ENCODE data around the gene DDX27.

DDX27 gene

GRCh38 chr20:49245921-49246740, 26.9 kb downstream of the DDX27 start:
- no peak overlapping the region for H3K27ac Mint-ChIP-seq (ENCODE audit: low read depth)
- peaks cover 9% of the 10 kb centered on the region for H3K4me1 Mint-ChIP-seq
- no peaks in the 10 kb centered on the region for H3K9me3 Mint-ChIP-seq
- ATAC-seq (replicated peaks; ENCODE audit: extremely low read depth, poor library complexity, severe bottlenecking) (peak; percentile 66), DNase-seq (ENCODE audit: low spot score in 2 of 2) (no peak)
- H3K27me3 Mint-ChIP-seq: no peaks in the 10 kb centered on the region
- peaks cover 76% of the 10 kb centered on the region for H3K36me3 Mint-ChIP-seq (ENCODE audit: insufficient read depth)
- H3K4me3 Mint-ChIP-seq: no peak overlapping the region

- H3K27ac Mint-ChIP-seq (ENCODE audit: low read depth): no peak overlapping the region
- peaks cover 78% of the 10 kb centered on the region for H3K36me3 Mint-ChIP-seq (ENCODE audit: insufficient read depth)
- H3K27me3 Mint-ChIP-seq: no peaks in the 10 kb centered on the region
- no peaks in the 10 kb centered on the region for H3K9me3 Mint-ChIP-seq
- ATAC-seq (replicated peaks; ENCODE audit: extremely low read depth, poor library complexity, severe bottlenecking) (no peak), DNase-seq (ENCODE audit: low spot score in 2 of 2) (no peak)
- peaks cover 9% of the 10 kb centered on the region for H3K4me1 Mint-ChIP-seq
- no peak overlapping the region for H3K4me3 Mint-ChIP-seq
Measured at GRCh38 chr20:49247169-49247723, 28.0 kb downstream of the DDX27 start.

DNA sequence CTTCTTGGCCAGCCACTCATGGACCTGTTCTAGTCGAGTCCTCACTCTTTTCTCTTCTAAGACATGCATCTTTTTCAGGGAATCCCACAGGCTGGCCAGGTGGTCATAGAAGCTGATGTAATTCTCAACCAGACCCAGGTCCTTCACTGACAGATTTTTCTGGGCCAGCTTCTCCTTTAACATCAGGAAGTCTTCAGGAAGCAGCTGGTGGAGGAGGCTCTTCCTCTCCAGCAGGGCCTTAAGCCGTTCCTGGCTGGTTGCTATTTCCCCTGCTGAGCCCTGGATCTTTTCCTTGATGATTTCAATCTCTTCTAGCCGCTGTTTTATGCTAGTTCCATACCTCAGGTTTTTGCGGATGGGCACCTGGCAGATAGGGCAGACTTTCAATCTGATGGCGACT, 28.6 kb downstream of the DDX27 start:
- no peak for DNase-seq (ENCODE audit: low spot score in 2 of 2)
- H3K27me3 Mint-ChIP-seq: no peaks in the 10 kb centered on the region
- H3K27ac Mint-ChIP-seq (ENCODE audit: low read depth): no peak overlapping the region
- H3K36me3 Mint-ChIP-seq (ENCODE audit: insufficient read depth): peaks cover 79% of the 10 kb centered on the region
- no peak for ATAC-seq (replicated peaks; ENCODE audit: extremely low read depth, poor library complexity, severe bottlenecking)
- H3K4me1 Mint-ChIP-seq: peaks cover 9% of the 10 kb centered on the region
- no peak overlapping the region for H3K4me3 Mint-ChIP-seq
- H3K9me3 Mint-ChIP-seq: no peaks in the 10 kb centered on the region

- Mint-ChIP-seq H3K27ac (ENCODE audit: low read depth) (no peak overlapping the region), H3K4me3 (no peak overlapping the region), H3K9me3 (no peaks in the 10 kb centered on the region), H3K4me1 (peaks cover 9% of the 10 kb centered on the region), H3K27me3 (no peaks in the 10 kb centered on the region), H3K36me3 (ENCODE audit: insufficient read depth) (peaks cover 79% of the 10 kb centered on the region)
- DNase-seq (ENCODE audit: low spot score in 2 of 2) (no peak), ATAC-seq (replicated peaks; ENCODE audit: extremely low read depth, poor library complexity, severe bottlenecking) (no peak)
Measured at GRCh38 chr20:49248301-49248700, 29.1 kb downstream of the DDX27 start.

GRCh38 chr20:49248879-49249665, 29.9 kb downstream of the DDX27 start:
- no peak for ATAC-seq (replicated peaks; ENCODE audit: extremely low read depth, poor library complexity, severe bottlenecking)
- Mint-ChIP-seq H3K27ac (ENCODE audit: low read depth) (no peak overlapping the region), H3K4me3 (no peak overlapping the region), H3K27me3 (no peaks in the 10 kb centered on the region), H3K9me3 (no peaks in the 10 kb centered on the region), H3K4me1 (peaks cover 9% of the 10 kb centered on the region), H3K36me3 (ENCODE audit: insufficient read depth) (peaks cover 78% of the 10 kb centered on the region)
- no peak for DNase-seq (ENCODE audit: low spot score in 2 of 2)

DNA sequence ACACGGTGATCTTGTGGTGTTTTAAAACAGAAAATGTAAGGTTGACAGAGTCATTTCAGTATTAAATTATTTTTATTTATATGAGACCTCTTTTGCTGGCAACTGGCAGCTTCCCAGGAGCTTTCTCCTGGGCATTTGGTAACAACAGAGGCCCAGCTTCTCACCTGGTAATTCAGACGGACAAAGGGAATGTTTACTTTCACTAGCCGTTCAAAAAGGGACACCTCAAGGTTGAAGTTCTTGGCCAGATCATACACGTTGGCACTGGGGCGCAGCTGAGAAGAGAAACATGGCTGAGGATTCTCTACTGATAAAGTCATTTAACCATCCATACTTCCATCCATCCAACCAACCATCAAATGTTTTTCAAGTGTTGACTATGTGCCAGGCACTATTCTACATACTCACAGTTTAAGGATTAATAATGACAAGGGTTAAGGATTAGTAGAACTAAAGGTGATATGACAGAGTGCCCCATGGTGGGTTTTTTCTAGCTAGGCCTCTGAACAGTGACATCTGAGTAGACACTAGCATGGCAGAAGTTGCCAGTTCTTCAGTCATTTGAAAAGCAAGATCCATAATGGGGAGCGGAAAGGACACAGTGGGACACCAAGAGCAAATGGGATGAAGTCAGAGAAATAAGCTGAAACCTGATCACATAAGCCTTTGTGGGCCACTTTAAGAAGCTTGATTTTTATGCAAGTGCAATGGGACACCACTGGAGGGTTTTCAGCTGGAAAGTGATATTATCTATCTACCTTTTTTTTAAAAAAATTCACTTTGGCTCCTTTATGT, 33.5 kb downstream of the DDX27 start:
- H3K9me3 Mint-ChIP-seq: no peaks in the 10 kb centered on the region
- H3K4me1 Mint-ChIP-seq: no peaks in the 10 kb centered on the region
- DNase-seq (ENCODE audit: low spot score in 2 of 2): no peak
- no peak overlapping the region for H3K4me3 Mint-ChIP-seq
- H3K27ac Mint-ChIP-seq (ENCODE audit: low read depth): no peak overlapping the region
- no peaks in the 10 kb centered on the region for H3K27me3 Mint-ChIP-seq
- ATAC-seq (replicated peaks; ENCODE audit: extremely low read depth, poor library complexity, severe bottlenecking): no peak
- H3K36me3 Mint-ChIP-seq (ENCODE audit: insufficient read depth): peaks cover 93% of the 10 kb centered on the region

- Mint-ChIP-seq H3K27me3 (no peaks in the 10 kb centered on the region), H3K36me3 (ENCODE audit: insufficient read depth) (peaks cover 95% of the 10 kb centered on the region), H3K9me3 (no peaks in the 10 kb centered on the region), H3K4me1 (no peaks in the 10 kb centered on the region), H3K4me3 (no peak overlapping the region), H3K27ac (ENCODE audit: low read depth) (no peak overlapping the region)
- DNase-seq (ENCODE audit: low spot score in 2 of 2) (no peak), ATAC-seq (replicated peaks; ENCODE audit: extremely low read depth, poor library complexity, severe bottlenecking) (no peak)
Measured at GRCh38 chr20:49256261-49256660, 37.0 kb downstream of the DDX27 start.

DNA sequence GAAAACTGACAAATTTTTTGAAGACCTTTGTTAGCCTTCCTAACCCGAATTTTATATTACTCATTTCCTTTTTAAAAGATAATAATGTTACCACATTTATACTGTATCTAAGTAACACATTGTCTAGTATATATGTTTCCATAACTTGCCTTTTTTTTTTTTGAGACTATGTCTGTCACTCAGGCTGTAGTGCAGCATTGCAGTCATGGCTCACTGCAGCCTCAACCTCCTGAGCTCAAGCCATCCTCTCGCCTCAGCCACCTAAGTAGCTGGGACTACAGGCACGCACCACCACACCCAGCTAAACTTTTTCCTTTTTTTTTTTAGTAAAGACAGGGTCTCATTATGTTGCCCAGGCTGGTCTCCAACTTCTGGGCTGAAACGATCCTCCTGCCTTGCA, 40.1 kb downstream of the DDX27 start:
- DNase-seq (ENCODE audit: low spot score in 2 of 2) (no peak), ATAC-seq (replicated peaks; ENCODE audit: extremely low read depth, poor library complexity, severe bottlenecking) (no peak)
- Mint-ChIP-seq H3K4me1 (no peaks in the 10 kb centered on the region), H3K27me3 (no peaks in the 10 kb centered on the region), H3K36me3 (ENCODE audit: insufficient read depth) (peaks cover 94% of the 10 kb centered on the region), H3K9me3 (no peaks in the 10 kb centered on the region), H3K27ac (ENCODE audit: low read depth) (no peak overlapping the region), H3K4me3 (no peak overlapping the region)

DNA sequence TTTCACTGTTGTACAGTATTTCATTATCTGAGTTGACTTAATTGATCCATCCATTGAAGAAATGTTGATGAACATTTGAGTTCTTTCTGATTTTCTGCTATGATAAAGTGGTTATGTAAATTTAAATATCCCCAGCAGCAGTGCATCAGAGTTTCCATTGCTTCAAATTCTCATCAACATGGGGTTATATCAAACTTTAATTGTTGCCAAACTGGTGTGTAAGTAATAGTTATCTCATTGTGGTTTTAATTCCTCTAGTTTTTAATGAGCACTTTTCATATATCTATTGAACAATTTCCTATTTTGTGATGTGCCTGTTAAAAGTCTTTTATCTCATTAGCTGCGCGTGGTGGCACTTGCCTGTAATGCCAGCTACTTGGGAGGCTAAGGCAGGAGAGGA, 40.6 kb downstream of the DDX27 start:
- no peak for DNase-seq (ENCODE audit: low spot score in 2 of 2)
- Mint-ChIP-seq H3K4me3 (no peak overlapping the region), H3K4me1 (no peaks in the 10 kb centered on the region), H3K36me3 (ENCODE audit: insufficient read depth) (peaks cover 94% of the 10 kb centered on the region), H3K27ac (ENCODE audit: low read depth) (no peak overlapping the region), H3K27me3 (no peaks in the 10 kb centered on the region), H3K9me3 (no peaks in the 10 kb centered on the region)
- ATAC-seq (replicated peaks; ENCODE audit: extremely low read depth, poor library complexity, severe bottlenecking): no peak

DNA sequence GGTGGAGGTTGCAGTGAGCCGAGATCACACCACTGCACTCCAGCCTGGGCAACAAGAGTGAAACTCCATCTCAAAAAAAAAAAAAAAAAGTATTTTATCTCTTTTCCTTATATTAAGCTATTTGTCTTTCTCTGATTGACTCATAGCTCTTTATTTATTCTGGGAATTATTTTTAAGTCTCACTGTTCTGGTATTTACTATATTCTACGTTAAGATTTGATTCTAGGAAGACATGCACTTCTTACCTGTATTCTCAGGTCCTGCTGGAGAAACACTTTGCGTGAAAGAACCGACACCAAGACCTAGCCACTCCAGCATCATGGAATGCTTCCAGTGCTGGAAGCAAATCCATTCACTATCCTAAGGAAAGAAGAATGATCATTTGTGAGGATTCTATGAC, 41.0 kb downstream of the DDX27 start:
- Mint-ChIP-seq H3K27me3 (no peaks in the 10 kb centered on the region), H3K9me3 (no peaks in the 10 kb centered on the region), H3K36me3 (ENCODE audit: insufficient read depth) (peaks cover 95% of the 10 kb centered on the region), H3K4me3 (no peak overlapping the region), H3K4me1 (no peaks in the 10 kb centered on the region), H3K27ac (ENCODE audit: low read depth) (peak overlapping the region; percentile 8)
- no peak for ATAC-seq (replicated peaks; ENCODE audit: extremely low read depth, poor library complexity, severe bottlenecking)
- DNase-seq (ENCODE audit: low spot score in 2 of 2): no peak

DNA sequence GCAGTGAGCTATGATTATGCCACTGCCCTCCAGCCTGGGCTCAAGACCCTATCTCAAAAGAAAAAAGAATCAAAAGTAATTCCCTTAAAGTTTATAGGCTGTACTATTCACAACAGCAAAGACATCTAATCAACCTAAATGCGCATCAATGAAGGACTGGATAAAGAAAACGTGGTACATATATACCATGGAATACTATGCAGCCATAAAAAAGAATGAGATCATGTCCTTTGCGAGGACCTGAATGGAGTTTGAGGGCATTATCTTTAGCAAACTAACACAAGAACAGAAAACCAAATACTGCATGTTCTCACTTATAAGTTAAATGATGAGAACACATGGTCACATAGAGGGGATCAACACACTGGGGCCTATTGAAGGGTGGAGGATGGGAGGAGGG, 42.0 kb downstream of the DDX27 start:
- Mint-ChIP-seq H3K36me3 (ENCODE audit: insufficient read depth) (peaks cover 92% of the 10 kb centered on the region), H3K9me3 (no peaks in the 10 kb centered on the region), H3K4me1 (peaks cover 7% of the 10 kb centered on the region), H3K27me3 (no peaks in the 10 kb centered on the region), H3K27ac (ENCODE audit: low read depth) (no peak overlapping the region), H3K4me3 (no peak overlapping the region)
- no peak for ATAC-seq (replicated peaks; ENCODE audit: extremely low read depth, poor library complexity, severe bottlenecking)
- DNase-seq (ENCODE audit: low spot score in 2 of 2): no peak

DNA sequence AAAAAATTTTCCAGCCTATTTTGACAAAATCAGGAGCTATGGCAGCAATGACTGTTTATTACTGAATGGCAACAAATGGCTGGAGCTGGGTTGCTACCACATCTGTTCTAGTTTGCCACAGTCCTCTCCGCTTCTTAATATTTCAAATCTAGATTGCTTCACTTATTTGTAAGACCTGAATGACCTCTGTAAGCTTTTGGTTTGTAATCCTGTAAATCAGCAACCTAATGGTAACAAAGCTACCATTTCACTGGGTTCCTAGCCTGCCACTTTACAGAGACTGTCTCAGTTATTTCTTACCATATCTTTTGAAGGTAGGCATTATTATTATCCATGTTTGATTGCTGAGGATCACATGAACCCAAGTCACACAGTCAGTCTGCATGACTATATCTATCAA, 43.2 kb downstream of the DDX27 start:
- Mint-ChIP-seq H3K4me3 (no peak overlapping the region), H3K27ac (ENCODE audit: low read depth) (no peak overlapping the region), H3K9me3 (no peaks in the 10 kb centered on the region), H3K36me3 (ENCODE audit: insufficient read depth) (peaks cover 80% of the 10 kb centered on the region), H3K4me1 (peaks cover 13% of the 10 kb centered on the region), H3K27me3 (no peaks in the 10 kb centered on the region)
- ATAC-seq (replicated peaks; ENCODE audit: extremely low read depth, poor library complexity, severe bottlenecking) (no peak), DNase-seq (ENCODE audit: low spot score in 2 of 2) (no peak)
